ENCODE results near the gene HIKESHI. TPM values are rescaled to one million over a fixed set of nuclear protein-coding genes. Genes with fewer than 3 reads are reported as not detected.

HIKESHI gene
- polyA plus RNA-seq, 3 donors: 21.5 to 71.2 (median 65.4) TPM

DNA sequence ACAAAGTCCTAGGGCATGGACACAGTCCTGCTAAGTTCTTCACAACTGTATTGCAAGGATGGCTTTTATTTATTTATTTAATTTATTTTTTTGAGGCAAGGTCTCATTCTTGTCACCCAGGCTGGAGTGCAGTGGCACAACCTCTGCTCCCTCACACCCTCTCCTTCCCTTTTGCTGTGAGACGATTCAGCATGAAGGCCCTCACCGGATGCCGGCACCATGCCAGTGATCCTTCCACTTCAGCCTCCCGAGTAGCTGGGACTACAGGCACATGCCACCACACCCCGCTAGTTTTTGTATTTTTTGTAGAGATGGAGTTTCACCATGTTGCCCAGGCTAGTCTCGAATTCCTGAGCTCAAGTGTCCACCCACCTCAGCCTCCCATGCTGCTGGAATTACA is 39.7 kb upstream of the HIKESHI start:
- Mint-ChIP-seq H3K27me3 (ENCODE audit: low read depth in 3 of 3) (no peaks in the 10 kb centered on the region), H3K36me3 (peaks cover 44 to 71% of the 10 kb centered on the region in 2 donors), H3K9me3 (peaks cover 0 to 2% (median 0%) of the 10 kb centered on the region in 7 donors), H3K4me3 (no peak overlapping the region), H3K4me1 (no peaks in the 10 kb centered on the region), H3K27ac (no peak overlapping the region)
- H3K27ac ChIP-seq (ENCODE audit: low read depth in 1 of 2, low read length in 2 of 2): no peak overlapping the region
- no peak overlapping the region for H3K4me3 ChIP-seq (replicated peaks in 1 of 3; ENCODE audit: low read depth in 2 of 3, low read length in 3 of 3)
- no peaks in the 10 kb centered on the region for H3K27me3 ChIP-seq (ENCODE audit: control insufficient read depth in 2 of 2, insufficient read depth in 2 of 2, low read length in 2 of 2)
- no peak overlapping the region for H2AFZ ChIP-seq (ENCODE audit: insufficient read depth, low read depth, low read length, poor library complexity, severe bottlenecking)
- H3K4me1 ChIP-seq (ENCODE audit: control insufficient read depth in 1 of 2, insufficient read depth in 2 of 2, low read length in 2 of 2): no peaks in the 10 kb centered on the region
- TF ChIP-seq, protein P1, sequence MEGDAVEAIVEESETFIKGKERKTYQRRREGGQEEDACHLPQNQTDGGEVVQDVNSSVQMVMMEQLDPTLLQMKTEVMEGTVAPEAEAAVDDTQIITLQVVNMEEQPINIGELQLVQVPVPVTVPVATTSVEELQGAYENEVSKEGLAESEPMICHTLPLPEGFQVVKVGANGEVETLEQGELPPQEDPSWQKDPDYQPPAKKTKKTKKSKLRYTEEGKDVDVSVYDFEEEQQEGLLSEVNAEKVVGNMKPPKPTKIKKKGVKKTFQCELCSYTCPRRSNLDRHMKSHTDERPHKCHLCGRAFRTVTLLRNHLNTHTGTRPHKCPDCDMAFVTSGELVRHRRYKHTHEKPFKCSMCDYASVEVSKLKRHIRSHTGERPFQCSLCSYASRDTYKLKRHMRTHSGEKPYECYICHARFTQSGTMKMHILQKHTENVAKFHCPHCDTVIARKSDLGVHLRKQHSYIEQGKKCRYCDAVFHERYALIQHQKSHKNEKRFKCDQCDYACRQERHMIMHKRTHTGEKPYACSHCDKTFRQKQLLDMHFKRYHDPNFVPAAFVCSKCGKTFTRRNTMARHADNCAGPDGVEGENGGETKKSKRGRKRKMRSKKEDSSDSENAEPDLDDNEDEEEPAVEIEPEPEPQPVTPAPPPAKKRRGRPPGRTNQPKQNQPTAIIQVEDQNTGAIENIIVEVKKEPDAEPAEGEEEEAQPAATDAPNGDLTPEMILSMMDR (IDR thresholded peaks at IDR 0.05): no peak
- intact Hi-C loops (cut with micrococcal nuclease): no loop called here
- H4K20me1 ChIP-seq (ENCODE audit: insufficient read depth, low read length): peaks cover 6% of the 10 kb centered on the region
- 94% methylated on average over 2 of the region's 6 CpGs for whole genome bisulfite sequencing (ENCODE audit: insufficient coverage)
- DNase-seq: no peak
- H3K79me2 ChIP-seq (ENCODE audit: insufficient read depth, low read length): no peaks in the 10 kb centered on the region
- no peak overlapping the region for H3K4me2 ChIP-seq (replicated peaks; ENCODE audit: extremely low read depth, low read length, poor library complexity, severe bottlenecking)
- H3K36me3 ChIP-seq (replicated peaks in 1 of 2; ENCODE audit: control insufficient read depth in 1 of 2, insufficient read depth in 2 of 2, low read length in 2 of 2): peaks cover 76 to 88% of the 10 kb centered on the region in 2 donors
- H3K9me3 ChIP-seq (replicated peaks in 1 of 2; ENCODE audit: control insufficient read depth in 1 of 2, insufficient read depth in 1 of 2, low read length in 2 of 2): no peaks in the 10 kb centered on the region
- H3K9ac ChIP-seq (ENCODE audit: insufficient read depth, low read length, poor library complexity, severe bottlenecking): no peak overlapping the region

DNA sequence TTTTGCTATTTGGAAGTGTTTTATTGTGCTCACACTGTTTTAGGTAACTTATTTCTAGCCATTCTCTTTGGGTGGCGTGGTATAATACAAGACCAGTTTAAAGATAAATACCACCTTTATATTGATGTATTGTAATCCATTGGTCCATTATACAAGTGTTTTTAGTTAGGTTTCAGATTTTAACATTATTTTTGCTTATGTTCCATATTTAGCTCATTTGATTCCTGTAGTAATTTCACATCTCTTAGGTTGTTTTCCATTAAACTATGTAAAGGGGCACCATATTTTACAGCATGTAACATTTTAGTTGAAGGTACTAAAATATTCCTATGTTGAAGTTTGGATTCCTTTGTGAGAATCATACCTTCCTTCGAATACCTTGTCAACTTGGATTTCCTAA is 37.4 kb upstream of the HIKESHI start:
- Mint-ChIP-seq H3K27ac (no peak overlapping the region), H3K4me3 (no peak overlapping the region), H3K36me3 (peaks cover 49 to 71% of the 10 kb centered on the region in 2 donors), H3K27me3 (ENCODE audit: low read depth in 3 of 3) (no peaks in the 10 kb centered on the region), H3K4me1 (no peaks in the 10 kb centered on the region), H3K9me3 (peaks cover 0 to 4% (median 0%) of the 10 kb centered on the region in 7 donors)
- H3K9ac ChIP-seq (ENCODE audit: insufficient read depth, low read length, poor library complexity, severe bottlenecking): no peak overlapping the region
- no peaks in the 10 kb centered on the region for H3K27me3 ChIP-seq (ENCODE audit: control insufficient read depth in 2 of 2, insufficient read depth in 2 of 2, low read length in 2 of 2)
- TF ChIP-seq, protein P1 (IDR thresholded peaks at IDR 0.05): no peak
- peaks cover 4% of the 10 kb centered on the region for H3K79me2 ChIP-seq (ENCODE audit: insufficient read depth, low read length)
- H3K4me2 ChIP-seq (replicated peaks; ENCODE audit: extremely low read depth, low read length, poor library complexity, severe bottlenecking): no peak overlapping the region
- DNase-seq: no peak
- H4K20me1 ChIP-seq (ENCODE audit: insufficient read depth, low read length): peaks cover 13% of the 10 kb centered on the region
- no peak overlapping the region for H2AFZ ChIP-seq (ENCODE audit: insufficient read depth, low read depth, low read length, poor library complexity, severe bottlenecking)
- no peak overlapping the region for H3K27ac ChIP-seq (ENCODE audit: low read depth in 1 of 2, low read length in 2 of 2)
- no peak overlapping the region for H3K4me3 ChIP-seq (replicated peaks in 1 of 3; ENCODE audit: low read depth in 2 of 3, low read length in 3 of 3)
- H3K36me3 ChIP-seq (replicated peaks in 1 of 2; ENCODE audit: control insufficient read depth in 1 of 2, insufficient read depth in 2 of 2, low read length in 2 of 2): peaks cover 68 to 87% of the 10 kb centered on the region in 2 donors
- no peaks in the 10 kb centered on the region for H3K9me3 ChIP-seq (replicated peaks in 1 of 2; ENCODE audit: control insufficient read depth in 1 of 2, insufficient read depth in 1 of 2, low read length in 2 of 2)
- no peaks in the 10 kb centered on the region for H3K4me1 ChIP-seq (ENCODE audit: control insufficient read depth in 1 of 2, insufficient read depth in 2 of 2, low read length in 2 of 2)
- no CpG with 5 or more reads among the region's 2 CpGs for WGBS (ENCODE audit: insufficient coverage)
- intact Hi-C loops (cut with micrococcal nuclease): no loop called here

Data from CD14-positive monocyte (primary cell).